GM18868 (cell line): ENCODE results near the gene EVX1.

Experiments used
- ATAC-seq: cut with Tn5 transposase; IDR thresholded peaks from one replicate; pipeline ENCODE4 v1.9.1; 2021; ENCODE audit warnings: mild to moderate bottlenecking, moderate library complexity; ENCODE audit not compliant: unreplicated experiment

The EVX1 gene

DNA sequence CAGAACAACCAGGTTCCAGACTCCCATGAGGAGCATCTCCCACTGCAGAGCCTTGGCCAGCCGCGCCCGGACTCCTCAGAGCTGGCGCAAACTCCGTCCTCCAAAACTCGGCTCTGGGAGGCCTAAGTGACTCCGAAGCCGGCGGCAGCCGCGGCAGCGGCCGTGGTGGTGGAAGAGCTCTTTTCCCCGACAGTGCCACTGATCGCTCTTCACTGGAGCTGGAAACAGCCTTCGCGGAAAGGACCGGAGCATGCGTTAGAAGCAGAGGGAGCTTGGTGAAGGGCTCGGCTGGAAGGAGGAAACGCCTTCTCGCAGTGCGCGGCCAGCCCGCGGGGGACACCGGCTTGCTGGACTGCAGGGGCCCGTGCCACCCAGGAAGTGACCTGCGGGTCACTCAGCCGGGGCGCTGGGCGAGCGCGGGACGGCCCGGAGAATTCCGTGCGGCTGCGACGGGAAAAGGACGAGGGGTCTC lies 37.7 kb upstream of the EVX1 start:
- no peak for ATAC-seq

DNA sequence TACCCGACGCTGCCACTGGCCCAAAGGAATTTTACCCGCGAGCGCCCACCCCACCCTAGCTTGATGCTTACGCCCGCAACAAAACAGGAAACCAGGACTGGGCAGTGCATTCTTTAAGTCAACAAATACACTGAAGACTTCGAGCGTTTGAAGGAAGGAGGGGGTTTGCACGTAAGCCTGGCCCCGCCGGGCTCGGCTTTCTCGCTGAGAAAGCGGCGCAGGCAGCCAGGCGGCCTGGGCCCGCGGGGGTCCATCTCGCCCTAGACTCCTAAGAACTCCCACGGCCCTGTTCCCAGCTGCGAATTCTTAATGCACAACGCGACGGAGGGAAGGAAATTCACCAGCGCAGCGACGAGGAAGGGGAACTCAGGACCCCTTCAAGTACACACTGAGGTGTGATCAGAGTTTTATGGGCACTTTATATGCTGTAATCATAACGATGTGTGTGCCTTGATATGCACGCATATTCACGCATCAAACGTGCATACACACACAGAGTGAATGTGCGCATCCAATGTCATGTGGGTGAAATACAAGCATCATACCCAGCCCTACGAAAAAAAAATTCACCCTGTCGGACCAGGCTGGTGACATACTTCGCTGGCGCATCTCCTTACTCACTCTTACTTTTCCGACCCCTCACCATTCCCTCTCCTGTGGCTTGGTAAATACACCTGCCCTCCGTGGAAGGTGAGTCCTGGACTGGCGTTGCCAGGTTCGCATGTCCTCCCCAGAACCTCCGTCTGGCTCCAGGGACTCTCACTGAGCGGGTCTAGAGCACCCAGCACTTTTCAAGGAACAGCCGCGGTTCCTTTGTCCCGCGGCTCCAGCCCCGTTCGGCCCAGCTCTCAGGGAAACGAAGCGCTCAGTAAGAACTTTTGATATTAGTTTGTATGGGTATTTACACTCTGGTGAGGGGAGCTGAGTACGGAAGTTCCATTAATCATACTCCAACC lies 37.0 kb upstream of the EVX1 start:
- no peak for ATAC-seq

DNA sequence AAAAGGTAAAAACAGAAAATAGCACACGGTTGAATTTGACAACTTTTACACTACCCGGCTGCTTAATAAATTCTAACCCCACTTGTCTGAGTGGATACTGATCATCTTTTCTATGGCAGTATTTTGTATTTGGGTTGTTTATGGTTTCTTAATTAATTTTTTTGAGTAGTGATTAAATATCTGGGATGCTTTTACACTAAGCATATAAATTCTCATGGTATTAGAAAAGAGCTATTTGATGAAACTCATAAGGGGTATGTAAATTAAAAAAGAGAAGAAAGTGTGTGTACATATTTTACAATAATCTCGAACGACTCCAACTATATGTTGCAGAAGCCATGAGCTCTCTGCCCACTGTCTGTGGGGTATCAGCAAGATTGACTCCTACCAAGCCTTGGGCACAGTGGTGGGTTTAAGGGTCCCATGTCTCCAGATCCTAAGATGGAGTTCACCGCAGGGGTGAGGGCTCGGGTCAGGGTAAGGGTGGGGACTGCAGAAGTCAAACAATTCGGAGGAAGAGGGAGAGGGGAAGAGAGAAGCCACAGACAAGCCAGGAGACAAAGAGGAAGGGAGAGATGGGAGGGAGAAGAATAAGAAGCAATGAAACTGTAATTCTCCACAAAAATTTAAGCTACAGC lies 35.1 kb upstream of the EVX1 start:
- no peak for ATAC-seq

DNA sequence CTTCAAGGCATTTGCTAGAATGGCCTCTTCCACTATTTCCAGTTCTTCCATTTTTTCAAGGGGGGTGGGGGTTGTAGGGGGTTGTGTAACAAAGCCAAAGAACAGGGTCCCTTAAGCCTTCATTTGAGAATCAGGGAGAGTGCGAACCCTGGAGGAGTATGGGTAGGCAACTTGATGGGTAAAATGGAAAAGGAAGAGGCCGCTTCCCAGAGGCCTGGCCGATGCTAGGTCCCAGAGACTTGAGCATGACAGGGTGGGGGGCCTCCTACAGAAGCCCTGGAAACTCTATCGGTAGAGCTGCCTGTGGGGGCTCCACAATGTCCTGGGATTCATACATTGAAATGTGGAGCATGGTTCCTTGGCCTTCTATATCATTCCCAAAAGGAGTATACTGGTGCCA lies 33.6 kb upstream of the EVX1 start:
- ATAC-seq = no peak

DNA sequence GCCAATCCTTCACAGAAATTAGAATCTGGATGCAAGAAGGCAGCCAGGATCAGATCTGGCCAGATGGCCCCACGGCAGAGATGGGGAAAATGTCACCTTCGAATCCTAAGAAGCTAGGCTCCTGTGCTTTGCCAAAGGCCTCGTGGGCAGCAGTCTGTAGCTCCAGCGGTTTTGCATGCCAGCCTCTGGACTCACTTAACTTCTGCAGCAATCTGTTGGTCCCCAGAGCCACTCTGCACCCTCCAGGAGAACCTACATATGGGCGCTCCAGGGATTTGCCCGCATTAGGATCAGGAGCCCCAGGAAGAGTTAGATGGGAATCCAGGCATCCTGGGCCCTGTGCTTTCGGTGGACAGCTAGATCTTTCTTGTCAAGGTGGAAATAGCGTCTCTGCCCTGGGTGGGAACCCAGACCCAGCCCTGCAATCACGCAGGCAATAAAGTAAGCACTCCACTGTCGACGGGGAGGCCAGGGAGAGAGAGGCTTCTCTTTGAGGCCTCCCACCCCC lies 32.6 kb upstream of the EVX1 start:
- ATAC-seq = no peak

DNA sequence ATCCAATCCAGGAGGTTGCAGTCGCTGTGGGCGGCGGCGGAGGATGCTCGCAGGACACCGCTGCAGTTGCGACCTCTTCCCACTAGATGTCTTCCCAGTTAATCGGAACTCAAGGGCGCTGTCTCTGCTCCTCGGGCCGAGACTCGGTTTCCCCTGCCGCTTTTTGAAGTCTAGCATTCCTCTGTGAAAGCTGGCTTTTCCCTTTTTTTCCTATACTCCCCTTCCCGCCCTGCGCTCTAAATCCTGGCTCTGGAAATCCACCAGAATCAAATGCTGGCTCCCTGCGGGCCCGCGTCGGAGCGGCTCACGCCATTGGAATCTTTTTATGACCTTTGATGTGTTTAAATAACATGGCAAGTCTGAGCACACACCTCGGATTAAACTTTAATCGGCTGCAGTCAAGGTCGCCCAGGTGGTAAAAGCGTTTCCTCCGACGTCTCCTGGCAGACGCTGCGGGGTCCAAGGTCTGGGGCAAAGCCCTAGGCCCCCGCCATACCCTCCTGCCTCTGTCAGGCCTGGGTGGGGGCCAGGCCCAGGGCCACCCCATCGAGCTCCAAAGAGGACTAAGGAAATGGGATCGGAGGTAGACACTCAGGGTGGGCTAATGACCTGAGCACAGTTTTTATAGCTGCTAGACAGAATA lies 32.0 kb upstream of the EVX1 start:
- no peak for ATAC-seq

DNA sequence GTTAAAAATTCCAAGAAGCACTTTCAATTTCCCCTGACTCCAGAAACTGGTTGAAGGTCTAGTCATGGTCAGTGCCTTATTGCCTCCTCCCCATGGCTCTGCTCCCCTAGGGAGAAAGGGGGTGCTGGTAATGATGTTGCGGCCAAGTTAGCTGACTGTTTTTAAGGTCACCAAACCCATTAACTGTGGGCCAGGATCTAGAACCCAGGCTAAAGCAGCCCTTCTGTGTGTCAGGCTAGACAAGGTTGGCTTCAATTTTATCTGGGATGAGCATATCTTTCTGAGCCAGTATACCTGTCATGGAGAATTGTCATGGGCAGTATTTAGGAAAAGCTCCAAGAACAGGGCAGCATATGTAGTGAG lies 31.5 kb upstream of the EVX1 start:
- ATAC-seq = no peak

DNA sequence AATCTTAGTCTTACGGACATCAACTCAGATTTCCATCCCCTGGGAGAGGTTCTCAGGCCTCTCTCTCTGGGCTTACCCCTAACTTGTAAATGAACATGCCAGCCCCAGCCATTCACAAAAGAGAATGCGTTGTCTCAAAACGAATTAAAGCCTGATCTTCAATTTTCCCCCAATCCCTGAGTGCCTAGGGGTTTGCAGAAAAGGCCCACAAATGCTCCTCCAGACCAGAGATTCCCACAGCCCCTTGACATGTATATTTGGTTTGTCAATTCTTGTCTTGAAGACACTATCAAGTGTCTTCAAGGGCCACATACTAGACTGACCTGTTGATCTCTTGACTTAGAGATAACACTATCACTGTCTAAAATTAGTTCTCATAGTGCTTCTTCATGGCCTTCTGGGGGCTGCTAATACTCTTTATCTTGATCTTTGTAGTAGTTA lies 30.8 kb upstream of the EVX1 start:
- no peak for ATAC-seq

DNA sequence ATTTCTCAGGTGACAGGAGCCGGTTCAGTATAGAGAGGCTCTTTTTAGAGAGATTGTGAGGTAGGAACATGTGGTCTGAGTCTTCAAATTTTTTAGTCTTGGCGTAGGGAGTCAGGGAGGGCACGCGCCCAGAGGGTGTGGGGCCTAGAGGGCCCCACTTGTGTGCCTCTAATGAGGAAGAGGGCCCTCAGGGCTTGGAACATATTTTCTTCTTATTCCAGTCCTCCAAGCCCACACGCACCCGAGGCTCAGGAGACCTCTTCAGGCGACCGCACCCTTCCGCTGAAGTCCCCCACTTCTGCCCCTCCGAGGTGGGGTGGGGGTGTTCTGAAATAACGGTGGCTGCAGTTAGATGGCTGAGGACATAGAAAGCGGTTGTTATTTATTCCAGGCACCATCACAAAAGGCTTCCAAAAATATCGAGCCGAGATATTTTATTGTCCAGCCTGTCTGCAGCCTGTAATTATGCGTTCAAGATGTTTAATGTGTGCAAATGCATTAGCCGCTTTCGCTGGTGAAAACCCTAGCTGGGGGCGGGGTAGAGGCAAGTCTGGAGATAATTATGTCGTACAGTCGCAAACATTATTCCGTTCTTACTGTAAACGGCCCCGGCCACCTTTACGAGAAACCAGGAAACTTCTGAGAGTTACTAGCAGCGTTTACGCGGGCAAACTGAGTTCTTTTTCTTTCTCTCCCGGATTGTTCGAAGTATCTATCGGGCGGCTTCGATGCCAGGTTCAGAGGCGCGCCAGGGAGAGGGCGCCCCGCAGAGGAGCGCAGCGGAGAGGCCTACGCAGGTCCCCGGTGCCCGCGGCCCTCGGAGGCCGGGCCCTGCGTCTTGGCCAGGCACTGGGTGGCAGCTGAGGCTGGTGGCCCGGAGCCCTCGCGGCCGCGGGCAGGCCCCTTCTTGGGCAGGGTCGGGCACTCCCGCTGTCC lies 29.8 kb upstream of the EVX1 start:
- ATAC-seq = no peak

DNA sequence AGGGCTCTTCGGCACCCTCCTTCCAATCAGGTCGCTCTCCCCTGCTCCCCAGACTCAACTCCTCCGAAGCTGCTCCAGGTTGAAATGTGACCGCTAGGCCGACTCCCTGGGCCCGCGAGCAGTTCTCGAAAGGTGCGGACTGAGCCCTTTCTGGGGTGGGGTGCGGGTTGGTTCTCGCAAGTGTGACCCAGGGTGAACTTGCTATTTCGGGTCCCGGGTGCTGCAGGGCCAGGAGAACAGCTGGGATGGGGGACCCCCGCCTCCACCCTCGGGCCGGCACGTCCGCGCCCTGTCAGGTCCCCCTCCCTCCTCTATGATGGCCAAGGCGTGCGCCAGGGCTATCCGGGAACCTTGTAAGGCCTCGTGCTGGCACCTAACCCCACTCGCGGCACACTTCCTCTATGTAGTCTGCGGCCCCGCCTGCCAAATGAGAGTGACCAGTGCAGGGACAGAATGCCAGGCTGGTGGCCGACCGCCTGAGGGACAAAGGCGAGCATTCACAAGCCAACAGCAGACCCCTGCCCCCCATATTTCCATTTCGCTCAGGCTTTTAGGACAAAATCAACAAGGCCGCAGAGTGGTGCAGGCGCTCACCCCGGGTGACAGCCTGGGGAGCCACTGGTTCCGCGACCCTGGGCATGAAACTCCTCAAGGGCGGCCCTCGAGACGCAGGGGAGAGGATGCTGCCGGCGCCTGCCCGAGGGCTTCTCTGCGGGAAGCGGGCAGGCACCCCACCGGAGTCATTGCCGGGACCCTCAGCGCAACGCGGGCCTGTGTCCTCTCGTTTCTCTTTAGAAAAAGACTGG lies 29.0 kb upstream of the EVX1 start:
- ATAC-seq = no peak

DNA sequence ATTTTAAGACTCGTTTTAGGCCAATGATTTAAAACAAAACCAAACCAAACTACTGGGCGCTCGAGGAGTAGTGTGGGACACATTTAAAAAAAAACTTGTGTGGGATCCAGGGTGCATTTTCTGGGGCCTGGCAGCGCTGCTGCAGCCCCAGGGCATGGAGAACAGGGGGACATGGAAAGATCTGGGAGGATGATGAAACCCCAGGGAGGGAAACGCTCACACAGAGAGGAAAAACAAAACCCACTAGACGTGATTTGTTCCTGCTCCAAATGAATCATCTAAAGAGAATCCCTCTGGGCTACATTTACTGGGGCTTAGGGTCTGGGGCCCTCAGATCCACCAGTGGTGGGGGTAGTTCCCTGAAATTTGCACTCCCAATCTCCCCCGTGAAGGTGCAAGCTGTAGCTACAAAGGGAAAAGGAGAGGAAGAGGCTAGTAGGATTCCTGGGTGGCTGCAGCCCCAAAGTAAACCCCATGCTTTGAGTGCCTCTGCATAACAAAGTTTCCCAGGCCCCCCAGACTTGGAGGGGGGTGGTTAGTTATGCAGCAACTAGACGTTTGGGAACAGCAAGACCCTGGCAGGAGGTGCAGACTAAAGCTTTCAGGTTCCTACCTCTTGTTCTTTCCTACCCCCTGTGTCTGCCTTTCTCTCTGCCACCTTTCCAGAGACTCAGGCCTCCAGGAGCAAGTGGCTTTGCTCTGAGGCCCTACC lies 28.2 kb upstream of the EVX1 start:
- ATAC-seq = no peak

DNA sequence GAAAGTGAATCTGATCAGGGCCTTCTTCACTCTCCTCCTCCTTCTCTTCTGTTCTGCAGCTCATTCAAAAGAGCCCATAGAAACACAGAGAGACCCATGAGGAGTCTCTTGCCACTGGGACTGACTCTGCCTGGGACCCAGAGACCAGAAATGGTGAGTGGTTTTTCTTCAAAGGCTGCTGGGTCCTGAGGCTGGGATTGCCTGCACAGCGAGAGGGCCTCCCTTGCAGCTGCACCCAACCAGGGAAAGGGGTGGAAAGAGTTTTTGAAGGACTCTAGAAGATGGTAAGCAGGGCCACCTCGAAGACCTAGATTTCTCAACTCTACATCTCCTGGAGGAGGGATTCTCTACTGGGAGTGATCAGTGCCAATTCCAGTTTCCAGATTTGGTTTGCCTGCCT lies 27.2 kb upstream of the EVX1 start:
- no peak for ATAC-seq

DNA sequence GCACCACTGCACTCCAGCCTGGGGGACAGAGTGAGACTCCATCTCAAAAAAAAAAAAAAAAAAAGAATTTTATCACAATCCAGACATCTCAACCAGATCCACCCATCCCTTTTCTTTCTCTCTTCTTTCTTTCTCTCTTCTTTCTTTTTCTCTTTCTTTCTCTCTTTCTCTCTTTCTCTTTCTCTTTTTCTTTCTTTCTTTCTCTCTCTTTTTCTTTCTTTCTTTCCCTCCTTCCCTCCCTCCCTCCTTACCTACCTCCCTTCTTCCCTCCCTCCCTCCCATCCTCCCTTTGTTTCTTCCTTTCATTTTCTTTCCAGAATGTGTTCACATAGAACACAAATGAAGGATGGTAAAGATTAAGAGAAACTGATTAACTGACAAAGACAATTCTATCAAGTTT lies 24.7 kb upstream of the EVX1 start:
- no peak for ATAC-seq

DNA sequence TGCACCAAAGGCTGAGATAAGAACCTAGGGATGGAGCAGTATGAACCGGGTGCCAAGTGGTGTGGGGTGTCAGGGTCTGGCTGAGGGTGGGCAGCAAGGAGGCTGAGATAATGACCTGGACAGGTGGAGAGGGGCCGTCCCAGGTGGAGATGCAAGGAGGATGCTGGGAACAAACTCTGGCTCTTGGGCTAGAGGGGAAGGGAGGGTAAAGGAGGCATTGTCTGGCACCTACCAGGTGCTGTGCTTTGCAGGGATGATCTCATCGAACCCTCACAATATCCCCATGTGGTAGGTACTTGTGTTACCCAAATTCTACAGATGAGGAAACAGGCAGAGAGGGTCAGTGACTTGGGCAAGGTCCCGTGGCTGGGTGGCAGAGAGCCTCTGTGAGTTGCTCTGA lies 22.8 kb upstream of the EVX1 start:
- no peak for ATAC-seq

DNA sequence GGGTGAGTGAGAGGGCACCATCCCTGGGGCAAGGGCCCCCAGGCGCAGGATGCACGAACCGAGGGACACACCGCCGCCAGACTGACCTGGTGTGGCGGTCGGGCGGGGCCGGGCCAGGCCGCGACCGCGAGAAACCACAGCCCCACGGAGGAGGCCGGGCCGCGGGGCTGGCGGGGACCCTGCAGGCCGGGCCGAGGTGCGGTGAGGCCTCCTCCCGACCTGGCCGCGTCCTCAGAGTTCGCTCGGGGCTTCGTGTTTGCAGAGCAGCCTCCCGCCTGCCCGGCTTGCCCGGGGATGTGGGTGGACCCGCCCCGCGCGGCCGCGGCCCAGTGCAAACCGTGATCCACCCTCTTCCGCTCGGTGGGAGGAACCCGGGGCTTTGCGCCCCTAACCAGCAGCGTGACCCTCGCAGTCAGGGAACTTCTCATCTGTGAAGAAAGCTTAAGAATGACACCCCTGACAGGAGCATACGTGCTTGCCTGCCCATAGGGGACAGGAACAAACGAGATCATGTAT lies 22.1 kb upstream of the EVX1 start:
- no peak for ATAC-seq

DNA sequence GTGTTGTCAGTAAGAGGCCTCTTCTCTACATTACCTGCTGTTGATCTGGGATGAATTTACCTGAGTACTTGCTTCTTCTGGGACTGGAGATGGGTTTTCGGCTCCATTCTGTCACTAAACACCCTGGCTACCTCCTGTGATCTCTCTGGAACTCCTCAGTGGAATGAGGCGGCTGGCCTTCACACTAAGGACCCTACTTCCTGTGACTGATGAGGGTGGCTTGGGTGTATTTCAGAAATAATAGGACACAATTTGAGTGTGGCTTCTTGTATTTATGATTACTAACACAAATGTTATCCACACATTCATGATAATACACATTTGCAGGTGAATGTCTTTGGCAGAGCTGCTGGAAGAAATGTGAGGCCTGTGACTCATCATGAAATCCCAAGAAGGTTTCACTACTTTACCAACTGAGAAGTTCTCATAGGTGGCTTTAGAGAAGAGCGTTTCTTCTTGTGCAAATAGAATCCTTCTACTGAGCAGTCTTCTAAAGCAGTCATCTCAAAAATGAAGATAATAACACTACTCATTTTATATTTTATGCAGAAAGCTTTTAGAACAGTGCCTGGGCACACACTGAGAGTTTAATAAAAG lies 21.3 kb upstream of the EVX1 start:
- ATAC-seq = peak; percentile 91

DNA sequence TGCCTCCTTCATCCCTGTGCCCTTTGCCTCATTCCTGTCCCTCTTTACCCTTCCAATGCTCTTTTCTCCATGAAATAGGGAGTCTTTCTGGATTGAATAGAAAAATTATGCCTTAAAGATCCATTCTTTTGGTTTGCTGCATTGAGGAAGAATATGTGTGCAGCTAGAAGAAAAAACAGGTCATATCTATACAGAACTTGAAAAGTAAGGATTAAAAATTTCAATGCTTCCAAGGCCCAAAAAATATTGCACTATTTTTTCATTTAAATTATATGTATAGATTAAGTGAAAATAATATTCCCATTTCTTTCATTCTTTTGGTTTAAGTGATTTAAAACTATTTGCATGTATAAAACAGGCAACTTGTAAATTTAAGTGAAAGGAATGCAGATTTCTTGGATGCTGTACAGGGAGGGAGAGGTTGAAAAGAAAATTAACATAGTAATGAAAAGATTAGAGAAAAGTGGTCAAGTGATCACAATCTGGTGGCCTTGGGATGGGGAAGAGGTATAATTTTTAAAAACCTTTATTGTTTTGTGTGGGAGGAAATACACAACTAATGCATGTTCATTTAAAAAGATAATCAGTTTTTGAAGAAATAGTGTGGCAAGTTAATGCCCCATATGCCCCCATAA lies 18.5 kb upstream of the EVX1 start:
- ATAC-seq = no peak
